Measurements from ENCODE around the gene CYTH3.

The CYTH3 gene

DNA sequence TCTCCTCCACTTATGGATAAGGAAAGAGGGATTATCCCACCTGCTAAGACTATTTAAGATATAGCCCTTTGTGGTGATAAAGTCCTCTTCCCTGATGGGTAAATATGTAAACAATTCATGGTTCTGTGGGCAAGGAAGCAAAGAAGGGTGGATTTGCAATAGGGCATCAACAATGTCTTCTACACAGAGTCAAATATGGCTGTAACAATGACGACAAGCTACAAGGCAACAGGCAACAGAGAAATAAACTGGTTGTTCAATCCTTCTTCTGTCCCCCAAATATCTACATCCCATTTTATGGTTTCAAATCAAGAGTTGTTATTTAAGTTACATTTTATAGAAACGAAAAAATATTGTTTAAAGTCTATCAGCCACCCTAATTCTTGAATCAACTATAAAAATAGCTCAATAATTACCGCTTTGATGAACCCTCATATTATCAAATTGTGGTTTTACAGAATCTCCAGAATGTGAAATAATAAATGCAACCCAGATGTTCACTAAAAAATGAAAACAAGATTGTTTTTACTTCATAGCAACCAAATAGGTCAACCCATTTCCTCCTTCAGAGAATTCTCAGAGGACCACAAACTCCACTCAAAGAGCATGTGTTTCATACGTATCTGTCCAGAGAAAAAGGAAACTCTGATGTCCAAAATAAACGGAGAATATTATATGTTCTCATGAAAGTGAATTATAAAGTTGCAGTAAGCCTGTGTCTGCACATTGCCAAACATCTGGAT is 13.8 kb downstream of the CYTH3 start:
- no peak for DNase-seq (ENCODE audit: low spot score)

DNA sequence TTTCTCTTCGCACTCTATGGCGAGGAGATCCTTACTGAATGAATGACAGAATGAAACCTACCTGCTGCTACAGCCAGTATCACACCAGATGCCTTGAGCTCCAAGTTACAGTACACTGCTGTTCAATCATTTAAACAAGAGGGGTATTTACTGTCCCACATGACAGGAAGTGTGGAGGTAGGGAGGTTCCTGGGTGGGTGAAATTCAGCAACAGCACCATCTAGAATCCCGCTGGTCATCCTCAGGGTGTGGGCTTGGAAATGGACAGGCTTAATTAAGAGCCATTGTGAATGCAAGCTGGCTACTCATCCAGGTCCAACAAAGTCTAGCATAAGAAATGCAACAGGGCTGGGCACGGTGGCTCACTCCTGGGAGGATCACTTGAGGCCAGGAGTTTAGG is 14.7 kb downstream of the CYTH3 start:
- DNase-seq (ENCODE audit: low spot score) = no peak

DNA sequence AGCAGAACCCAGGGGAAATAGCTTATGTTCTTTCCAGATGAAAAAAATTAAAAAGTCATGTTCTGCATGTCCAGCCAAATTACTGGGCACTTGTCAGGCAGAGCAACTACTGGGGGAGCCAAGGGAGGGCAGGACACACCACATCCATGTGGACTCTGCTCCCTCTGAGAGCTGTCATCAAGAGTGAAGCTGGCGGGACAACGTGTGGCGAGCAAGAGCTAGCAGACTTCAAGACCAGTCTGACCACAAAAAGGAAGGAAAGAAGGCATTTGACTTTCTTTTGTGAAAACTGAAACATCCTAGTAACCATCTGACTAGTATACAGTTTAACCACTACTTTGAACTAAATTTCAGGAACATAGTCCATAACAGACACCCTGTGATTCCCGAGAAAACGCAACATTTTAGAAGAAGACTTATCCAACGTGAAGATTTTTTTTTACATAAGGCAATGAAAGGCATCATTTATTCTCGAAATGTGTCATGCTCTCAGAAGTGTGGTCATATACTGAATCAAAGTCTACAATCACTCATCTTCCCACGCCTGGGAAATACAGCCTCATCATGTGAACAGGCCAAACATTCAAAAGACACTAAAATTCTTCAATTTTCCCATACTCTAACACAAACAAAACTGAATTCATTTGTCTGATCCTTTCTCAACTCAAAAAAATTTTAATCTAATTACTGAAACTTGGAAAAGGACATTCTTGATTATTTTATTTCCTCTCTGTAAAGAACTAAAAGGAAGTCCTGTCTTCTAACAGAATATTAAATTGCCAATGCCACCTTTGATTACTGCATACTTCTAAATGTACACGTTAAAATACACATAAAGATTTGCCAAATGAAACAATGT is 15.5 kb downstream of the CYTH3 start:
- DNase-seq (ENCODE audit: low spot score) = peak; percentile 71

DNA sequence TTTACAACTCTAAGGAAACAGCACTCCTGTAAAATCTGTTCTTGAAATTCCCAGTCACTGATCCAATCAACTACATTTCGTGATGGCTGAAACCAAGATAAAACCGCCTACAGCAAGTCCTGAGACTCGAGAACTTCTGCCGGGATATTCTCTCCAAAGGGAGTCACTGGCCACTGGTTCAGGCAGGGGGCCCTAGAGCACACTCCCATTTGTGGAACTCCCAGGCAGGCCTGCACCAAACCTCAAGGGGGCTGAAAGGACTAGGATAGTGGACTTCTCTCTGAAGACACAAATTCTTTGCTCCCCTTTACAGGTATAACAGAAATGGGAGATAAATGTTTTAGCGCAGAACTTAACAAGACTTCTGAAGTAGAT is 16.3 kb downstream of the CYTH3 start:
- no peak for DNase-seq (ENCODE audit: low spot score)

DNA sequence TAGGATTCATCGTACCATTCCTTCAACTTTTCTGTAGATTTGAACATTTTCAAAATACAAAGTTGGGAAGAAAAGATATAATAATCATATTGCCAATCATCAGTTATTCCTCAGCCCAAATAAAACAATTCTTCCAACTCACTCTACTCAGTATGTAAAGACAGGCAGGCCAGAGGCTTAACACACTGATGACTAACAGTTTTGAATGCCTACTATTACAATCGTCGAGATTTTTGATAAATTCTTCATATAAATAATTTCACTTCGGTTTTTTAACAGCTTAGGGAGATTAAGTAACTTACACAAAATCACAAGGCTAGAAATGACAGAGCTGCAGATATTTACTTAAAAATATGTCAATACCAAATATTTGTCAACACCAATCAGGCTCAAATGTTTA is 17.6 kb downstream of the CYTH3 start:
- no peak for DNase-seq (ENCODE audit: low spot score)

DNA sequence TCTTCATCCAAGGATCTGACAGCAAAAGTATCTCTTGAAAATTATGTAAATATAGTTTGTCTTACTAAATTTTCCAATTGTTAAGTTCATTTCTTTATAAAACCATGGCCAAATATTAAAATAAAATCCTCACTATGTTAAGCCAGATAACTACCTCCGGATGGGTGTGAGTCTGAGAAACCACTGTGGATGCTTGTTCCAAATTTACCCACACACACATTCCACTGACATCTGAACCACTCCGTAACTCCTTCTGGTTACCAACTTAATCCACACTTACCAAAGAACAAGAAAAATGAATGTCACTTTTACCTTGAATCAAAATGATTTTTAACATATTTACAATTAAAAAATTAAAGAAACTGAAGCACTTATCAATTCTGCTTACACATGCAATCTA is 19.7 kb downstream of the CYTH3 start:
- no peak for DNase-seq (ENCODE audit: low spot score)

DNA sequence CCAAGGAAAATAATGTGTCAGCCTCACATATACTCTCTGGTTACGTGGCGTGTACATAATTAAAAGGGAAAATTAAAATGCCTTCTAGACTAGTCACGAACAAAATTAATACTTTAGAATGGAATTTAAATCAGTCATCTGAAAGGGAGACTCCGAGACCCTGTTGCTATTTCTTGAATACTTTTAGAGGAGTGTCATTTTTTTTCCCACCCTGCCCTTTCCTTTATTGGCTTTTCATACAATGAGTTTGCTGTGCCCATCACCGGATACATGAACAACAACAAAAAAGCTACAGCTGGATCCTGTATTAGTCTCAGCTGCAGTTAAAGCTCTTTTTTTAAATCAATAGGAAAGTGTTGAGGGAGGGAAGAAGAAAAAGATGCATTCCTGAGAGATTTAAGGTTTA is 20.1 kb downstream of the CYTH3 start:
- DNase-seq (ENCODE audit: low spot score) = no peak

DNA sequence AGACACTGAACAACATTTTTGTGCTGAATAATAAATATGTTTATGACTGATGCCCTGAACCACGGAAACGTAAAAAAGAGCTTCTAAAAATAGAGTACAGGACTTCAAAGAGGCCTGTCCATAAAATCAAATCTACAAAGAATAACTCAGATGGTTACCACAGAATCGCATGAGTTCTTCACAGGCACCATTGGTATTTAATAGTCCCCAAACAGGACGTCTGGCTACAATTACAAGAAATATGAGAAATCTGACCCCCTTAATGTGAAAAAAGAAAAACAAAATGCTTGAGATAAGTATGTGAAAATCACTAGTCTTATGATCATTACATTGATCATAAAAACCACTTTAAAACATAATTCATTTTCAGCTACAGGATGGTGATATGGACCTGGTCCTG is 20.8 kb downstream of the CYTH3 start:
- no peak for DNase-seq (ENCODE audit: low spot score)

DNA sequence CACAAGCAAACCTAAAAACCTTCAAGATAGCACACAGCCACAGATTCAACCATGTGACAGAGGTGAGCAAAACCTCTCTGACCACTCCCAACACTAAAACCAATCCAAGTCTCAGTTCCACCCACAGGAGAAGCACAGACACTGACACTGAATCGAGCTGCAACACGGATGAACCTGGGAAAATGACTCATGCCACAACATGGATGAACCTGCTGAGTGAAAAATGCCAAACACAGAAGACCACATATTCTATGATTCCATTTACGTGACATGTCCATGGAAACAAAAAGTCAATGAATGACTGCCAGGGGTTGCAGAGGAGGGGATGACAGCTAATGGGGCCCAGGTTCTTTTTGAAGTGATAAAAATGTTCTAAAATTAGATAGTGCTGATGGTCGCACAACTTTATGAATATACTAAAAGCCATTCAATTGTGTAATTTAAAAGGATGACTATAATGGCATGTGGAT is 22.0 kb downstream of the CYTH3 start:
- no peak for DNase-seq (ENCODE audit: low spot score)

DNA sequence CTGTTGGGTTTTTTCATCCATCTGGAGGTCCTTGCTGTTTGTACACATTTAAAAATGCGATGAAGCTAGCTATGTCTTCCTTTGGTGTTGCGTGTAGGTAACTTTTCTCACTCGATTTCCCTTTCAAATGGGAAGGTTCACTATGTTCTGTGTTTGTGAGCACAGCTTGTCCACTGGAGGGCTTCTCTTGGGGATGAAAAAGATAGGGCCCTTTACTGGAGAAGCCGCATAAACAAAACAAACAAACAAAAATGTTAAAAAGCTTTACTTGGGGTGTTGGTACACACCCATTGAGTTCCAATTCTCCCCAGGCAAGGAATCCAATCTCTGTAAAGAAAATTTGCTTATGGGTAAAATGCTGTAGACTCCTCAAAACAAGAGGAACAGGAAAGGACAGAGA is 23.4 kb downstream of the CYTH3 start:
- DNase-seq (ENCODE audit: low spot score) = no peak

DNA sequence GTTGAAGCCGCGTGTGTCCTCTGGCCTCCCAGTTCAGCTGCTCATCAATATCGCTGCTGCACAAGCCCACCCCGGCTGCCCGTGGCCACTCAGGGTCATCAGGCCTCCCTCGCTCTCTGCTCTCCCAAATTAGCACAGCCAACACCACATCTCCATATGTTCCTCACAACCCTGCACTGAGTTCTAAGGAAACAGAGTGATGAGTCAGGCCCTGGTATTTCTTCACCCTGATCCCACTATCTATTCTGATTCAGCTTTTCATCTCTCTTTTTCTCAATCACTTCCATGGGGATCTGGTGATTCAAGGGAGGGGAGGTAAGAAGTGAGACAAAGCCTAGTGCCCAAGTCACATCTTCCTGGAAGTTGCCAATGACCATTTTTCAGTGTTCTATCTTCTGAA is 23.8 kb downstream of the CYTH3 start:
- no peak for DNase-seq (ENCODE audit: low spot score)

DNA sequence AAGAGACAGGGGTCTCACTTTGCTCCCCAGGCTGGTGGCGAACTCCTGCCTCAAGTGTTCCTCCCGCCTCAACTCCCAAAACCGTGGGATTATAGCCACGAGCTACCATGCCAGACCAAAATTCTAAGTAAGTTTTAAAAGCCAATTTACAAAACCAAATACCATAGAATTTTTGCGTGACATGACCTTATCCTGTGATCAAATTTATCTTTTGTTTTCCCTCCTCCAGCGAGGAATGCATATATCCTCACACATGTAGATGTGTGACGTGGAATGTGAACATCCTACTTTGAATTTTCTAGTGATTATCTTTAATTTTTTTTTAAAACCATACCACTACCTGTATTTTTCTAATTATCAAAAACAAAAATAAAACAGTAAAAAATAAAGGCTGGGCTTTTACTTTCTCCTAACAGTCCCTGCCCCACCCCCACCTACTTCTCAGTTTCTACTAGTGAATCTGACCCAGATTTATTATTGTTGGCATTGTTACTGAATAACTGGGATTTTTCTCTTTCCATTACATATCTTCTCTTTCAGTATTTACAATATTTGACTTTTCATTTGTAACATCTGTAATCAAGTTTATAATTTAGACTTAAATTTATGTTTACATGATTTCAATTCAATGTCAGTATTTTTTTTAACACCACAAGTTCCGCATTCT is 26.0 kb downstream of the CYTH3 start:
- no peak for DNase-seq (ENCODE audit: low spot score)

DNA sequence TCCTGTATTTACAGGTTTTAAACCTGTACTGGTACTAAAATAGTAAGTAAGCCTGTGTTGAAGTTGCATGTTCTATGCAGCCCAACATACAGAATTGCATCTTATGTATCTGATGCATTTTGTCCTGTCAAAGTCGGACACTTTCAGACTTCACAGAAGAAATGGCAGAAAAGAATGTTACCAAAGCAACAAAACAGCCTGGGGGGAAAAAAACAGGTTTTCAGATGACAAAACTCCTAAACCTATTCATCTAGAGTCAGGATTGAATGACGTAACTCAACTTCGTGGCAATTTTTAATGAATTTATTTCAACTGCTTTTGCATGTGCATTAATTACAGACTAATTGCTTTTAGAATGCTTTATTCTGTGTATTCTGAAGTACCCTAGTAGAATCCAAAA is 28.4 kb downstream of the CYTH3 start:
- DNase-seq (ENCODE audit: low spot score) = no peak

DNA sequence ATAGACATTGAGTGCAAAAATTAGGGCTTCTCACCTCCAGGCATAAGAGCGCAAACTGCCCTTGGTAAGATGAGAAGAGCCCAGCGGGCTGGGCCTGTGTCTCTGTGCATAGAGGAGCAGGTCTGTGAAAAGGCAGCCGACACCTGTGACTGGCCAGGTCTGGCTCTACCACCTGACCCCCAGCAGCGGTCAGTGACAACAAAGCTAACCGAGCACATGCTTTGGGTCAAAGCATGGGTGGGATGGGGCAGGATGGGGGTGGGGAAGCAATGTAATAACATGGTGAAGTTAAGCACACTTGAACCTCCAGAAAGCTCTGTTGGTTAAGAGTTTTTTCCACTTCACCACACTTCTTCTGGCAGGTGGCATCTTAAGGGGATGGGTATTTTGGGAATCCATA is 29.3 kb downstream of the CYTH3 start:
- no peak for DNase-seq (ENCODE audit: low spot score)

DNA sequence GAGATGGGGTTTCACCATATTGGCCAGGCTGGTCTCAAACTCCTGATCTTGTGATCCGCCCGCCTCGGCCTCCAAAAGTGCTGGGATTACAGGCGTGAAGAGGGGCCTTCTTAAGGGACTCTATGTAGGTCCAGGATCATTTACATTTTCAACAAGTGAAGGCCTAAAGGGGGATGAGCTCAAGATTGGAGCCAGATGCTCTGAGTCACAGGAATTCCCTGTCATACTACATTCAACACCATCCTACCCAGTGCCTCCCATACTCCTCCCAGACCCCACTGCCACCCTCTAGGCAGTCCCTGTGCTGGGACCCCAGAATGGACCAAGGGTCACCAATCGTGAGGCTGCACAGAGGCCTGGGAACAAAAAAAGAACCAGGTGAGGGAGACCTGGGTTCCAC is 29.9 kb downstream of the CYTH3 start:
- no peak for DNase-seq (ENCODE audit: low spot score)

DNA sequence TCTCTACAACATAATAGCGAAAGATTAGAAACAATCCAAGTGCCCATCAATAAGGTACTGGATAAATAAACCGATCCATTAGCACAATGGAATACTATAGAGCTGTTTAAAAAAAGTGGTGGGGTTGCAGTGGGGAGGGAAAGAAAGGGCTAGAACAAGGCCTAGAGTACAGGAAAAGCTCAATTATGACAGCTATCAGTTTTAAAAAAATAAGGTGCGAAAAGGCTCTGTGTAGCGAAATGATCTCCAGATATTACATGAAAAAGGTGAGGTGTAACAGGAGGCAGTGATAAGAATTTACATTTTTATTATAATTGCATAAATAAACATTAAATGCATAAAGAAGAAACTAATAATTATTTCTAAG is 30.8 kb downstream of the CYTH3 start:
- no peak for DNase-seq (ENCODE audit: low spot score)

DNA sequence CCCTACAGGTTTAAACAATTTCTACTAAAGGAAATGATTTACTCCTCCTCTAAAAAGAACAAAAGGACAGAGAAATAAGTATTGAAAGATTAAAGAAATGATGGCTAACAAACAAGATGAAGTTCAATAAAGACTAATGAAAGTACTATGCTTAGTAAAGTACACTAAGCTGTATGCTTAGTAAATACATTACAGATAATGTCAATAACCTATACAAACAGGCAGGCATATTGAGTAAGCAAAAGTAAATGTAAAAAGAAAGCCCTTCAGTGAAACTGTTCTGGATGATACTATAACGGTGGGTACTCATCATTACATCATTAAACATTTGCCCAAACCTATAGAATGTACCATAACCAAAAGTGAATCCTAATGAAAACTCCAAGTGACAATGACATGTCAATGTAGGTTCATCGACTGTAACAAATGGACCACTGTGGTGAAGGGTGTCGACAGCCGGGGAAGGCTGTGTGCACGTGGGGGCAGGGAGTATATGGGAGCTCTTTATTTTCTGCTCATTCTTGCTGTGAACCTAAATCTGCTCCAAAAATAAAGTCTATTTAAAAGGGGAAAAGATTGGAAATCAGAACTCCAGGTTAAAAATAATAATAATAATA is 34.0 kb downstream of the CYTH3 start:
- no peak for DNase-seq (ENCODE audit: low spot score)

DNA sequence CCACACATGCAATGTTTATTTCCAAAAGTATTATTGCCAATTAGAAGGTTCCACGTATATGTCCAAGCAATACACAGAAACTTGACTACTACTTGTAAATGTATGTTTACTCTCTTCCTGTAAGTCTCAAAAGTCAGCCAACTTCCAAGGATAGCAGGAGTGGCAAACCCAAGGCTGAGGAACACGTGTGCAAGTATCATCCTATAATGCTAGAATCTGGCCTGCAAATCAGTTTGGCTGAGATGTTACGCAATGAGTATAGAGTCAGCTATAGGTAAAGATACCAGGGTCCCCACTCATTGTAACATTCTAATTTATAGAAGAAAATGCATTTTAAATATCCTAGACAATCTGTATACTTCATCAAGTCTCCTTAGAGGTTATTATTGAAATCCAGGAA is 34.7 kb downstream of the CYTH3 start:
- no peak for DNase-seq (ENCODE audit: low spot score)

DNA sequence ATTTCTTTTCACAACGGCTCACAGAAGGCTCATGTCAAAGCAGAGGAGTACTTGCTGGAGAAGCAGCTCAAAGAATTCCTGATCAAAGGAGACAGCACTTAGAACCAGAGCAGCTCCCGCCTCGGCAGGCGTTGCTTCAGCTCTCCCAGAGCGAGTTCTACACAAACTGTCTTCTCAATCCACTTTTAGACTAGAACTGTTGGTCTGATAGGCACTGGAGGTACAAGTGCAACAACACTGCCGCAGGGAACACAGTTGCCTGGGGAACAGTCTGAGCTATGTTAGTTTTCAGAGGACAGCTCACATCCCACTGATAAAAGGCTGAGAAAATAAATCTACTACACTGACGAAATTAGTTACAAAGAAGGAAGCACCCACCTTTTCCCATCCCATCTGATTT is 35.4 kb downstream of the CYTH3 start:
- DNase-seq (ENCODE audit: low spot score) = no peak

DNA sequence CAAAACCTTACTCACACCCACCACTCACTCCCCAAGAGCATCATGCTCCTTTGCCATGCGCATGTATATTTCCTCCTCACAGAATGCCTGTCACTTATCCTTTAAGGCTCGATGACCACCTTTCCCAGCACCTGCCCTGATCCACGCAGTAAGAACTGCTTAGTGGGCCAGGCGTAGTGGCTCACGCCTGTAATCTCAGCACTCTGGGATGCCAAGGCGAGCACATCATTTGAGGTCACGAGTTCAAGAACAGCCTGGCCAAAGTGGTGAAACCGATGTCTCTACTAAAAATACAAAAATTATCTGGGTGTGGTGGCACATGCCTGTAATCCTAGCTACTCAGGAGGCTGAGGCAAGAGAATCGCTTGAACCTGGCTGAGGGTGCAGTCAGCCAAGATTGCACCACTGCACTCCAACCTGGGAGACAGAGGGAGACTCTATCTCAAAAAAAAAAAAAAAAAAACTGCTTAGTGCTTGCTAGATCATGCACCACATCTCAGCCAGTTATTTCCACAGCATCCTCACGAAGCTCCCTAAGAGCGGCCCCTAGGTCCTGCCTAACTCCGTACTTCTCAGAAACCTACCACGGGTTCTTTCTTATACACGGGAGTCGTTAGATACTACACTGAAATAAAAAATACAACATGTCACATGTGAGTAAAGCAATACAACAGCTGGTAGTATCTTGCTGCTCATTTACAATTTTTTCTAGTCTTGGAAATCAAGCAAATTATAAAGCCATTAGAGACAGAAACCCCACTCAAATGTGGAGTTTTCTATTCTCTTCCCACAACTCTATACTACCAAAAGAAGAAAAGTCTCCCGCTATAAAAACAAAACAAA is 37.2 kb downstream of the CYTH3 start:
- no peak for DNase-seq (ENCODE audit: low spot score)

DNA sequence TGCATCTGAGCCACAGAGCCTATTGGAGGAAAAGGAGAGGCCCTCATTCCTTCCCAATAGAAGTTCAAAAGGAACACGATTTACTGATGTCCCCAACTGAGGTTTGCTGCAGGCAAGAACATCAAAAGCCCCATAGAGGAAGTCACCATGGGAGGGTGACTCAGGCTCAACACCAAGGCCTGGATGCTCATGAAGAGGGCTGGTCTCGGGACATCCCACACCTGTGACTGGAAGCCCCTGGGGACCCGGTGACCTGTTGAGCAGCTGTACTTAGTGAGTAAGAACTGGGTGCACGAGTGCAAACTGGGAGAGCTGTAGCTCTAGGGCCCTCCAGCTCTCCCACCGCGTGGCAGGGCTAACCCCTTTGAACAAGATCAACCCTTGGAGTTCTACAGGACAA is 38.0 kb downstream of the CYTH3 start:
- no peak for DNase-seq (ENCODE audit: low spot score)

DNA sequence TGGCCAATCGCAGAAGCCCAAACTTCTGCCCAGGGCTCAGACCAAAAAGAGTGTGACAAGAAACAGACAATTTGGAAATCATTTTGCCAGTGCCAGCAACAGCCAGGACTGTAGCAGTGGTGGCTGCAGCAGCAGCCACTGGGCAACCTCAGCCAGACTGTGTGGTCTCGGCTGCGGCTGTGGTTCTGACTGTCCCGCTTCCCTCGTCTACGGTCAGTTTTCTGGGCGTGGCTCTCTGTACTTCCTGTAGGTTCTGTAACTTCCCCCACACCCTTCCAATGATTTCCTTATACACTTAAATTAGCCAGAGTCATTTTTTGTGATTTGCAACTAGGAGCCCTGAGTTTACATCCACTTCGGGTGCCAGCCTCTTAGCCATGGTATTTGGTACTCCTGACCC is 39.9 kb downstream of the CYTH3 start:
- DNase-seq (ENCODE audit: low spot score) = no peak
